ENCODE data around the gene NR1H4.

DNA sequence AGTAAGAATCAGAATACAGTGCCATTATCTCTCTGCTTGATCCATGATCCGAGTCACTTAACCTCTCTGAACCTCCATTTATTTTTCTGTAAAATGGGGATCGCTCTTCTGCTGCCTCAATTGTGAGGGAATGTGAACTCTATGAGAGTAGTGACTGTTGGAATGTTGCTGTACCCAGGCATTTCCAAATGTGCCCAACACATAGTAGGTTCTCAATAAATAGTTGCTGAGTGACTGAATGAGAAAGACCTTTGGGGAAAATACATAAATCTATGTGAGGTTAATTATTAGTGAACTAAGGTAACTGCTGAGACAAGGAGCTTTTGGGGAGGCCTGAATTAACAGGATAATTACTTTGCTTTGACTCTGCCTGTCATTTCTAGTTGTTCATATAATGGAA lies 33.9 kb upstream of the NR1H4 start:
- no peak for TF ChIP-seq FOXM1 (CRISPR knock-in tag; IDR thresholded peaks at IDR 0.05)
- no peak for TF ChIP-seq ZNF350 (CRISPR knock-in tag; IDR thresholded peaks at IDR 0.05; ENCODE audit: borderline replicate concordance, low read depth)
